Gastrocnemius medialis (tissue), 4 donors: ENCODE results near the gene B3GNT7.

Experiments
- CTCF ChIP-seq, 5 experiments: fragments of 450-650 bp in 3 of 5; fragments of 200-600 bp in 2 of 5; sonication (generic) in 2 of 5; IDR thresholded peaks in 4 of 5; conservative IDR thresholded peaks in 1 of 5; 1 replicate in 4 of 5; 2 replicates in 1 of 5; pipeline ENCODE4 v1.5.1; 2016 to 2019; ENCODE audit warnings: antibody characterized with exemption in 5 of 5, mild to moderate bottlenecking in 3 of 5, moderate library complexity in 3 of 5
- POLR2A ChIP-seq, 2 donors: fragments of 450-650 bp; IDR thresholded peaks; one replicate each; pipeline ENCODE4 v1.6.1; 2017; ENCODE audit warnings: antibody characterized with exemption in 2 of 2, mild to moderate bottlenecking in 2 of 2, moderate library complexity in 2 of 2

- no peak for TF ChIP-seq CTCF (IDR thresholded peaks at IDR 0.05 in 4 of 5, conservative IDR thresholded peaks at IDR 0.05 in 1 of 5)
- TF ChIP-seq POLR2A (IDR thresholded peaks at IDR 0.05): no peak
Observed at GRCh38 chr2:231379266-231380215, 16.0 kb upstream of the B3GNT7 start.
